Esophagus squamous epithelium (tissue), 4 donors: ENCODE data around the gene AGAP2.

Source experiments
- CTCF ChIP-seq, 6 experiments: fragments of 450-650 bp in 4 of 6; fragments of 200-600 bp in 2 of 6; sonication (generic) in 2 of 6; IDR thresholded peaks; one replicate each; pipeline ENCODE4 v1.5.1; 2016 to 2019; ENCODE audit warnings: antibody characterized with exemption in 6 of 6, mild to moderate bottlenecking in 4 of 6, moderate library complexity in 4 of 6
- POLR2A ChIP-seq, 4 donors: fragments of 450-650 bp; IDR thresholded peaks; one replicate each; pipeline ENCODE4 v1.6.1; 2017; ENCODE audit warnings: antibody characterized with exemption in 4 of 4, mild to moderate bottlenecking in 4 of 4, moderate library complexity in 3 of 4

- TF ChIP-seq CTCF (IDR thresholded peaks at IDR 0.05): no peak
- no peak for TF ChIP-seq POLR2A (IDR thresholded peaks at IDR 0.05)
Observed at GRCh38 chr12:57741413-57741789, 2.9 kb upstream of the AGAP2 start.
